Endodermal cell (in vitro differentiated cells): Measurements from ENCODE around the gene DCAF15. TPM values are rescaled to one million over a fixed set of nuclear protein-coding genes. Genes with fewer than 3 reads are reported as not detected.
"Not testable (repeated sequence)": the region's sequence is repeated elsewhere in the genome, so short reads cannot be mapped to it uniquely, and the experiment has no call there.

ENCODE experiments used
- DNase-seq: peaks from one replicate; pipeline ENCODE4 v3.0.0-alpha.2; 2017
- H3K27ac ChIP-seq: 2 replicates; pipeline ENCODE4 v1.5.1; 2013; ENCODE audit warnings: mild to moderate bottlenecking, low read depth, low read length, moderate library complexity
- H3K27me3 ChIP-seq: 2 replicates; pipeline ENCODE4 v1.6.1; 2013; ENCODE audit warnings: mild to moderate bottlenecking, low read length, moderate library complexity; ENCODE audit not compliant: insufficient read depth, control insufficient read depth, poor library complexity, severe bottlenecking
- H3K36me3 ChIP-seq: 2 replicates; pipeline ENCODE4 v1.7.0; 2013; ENCODE audit warnings: mild to moderate bottlenecking, low read length, moderate library complexity; ENCODE audit not compliant: control insufficient read depth, insufficient read depth
- H3K4me1 ChIP-seq: one replicate; pipeline ENCODE4 v1.7.0; 2013; ENCODE audit warnings: low read length; ENCODE audit not compliant: control insufficient read depth, insufficient read depth
- H3K4me3 ChIP-seq: 2 replicates; pipeline ENCODE4 v1.5.1; 2013; ENCODE audit warnings: mild to moderate bottlenecking, low read length, moderate library complexity
- H3K9ac ChIP-seq: 2 replicates; pipeline ENCODE4 v1.6.1; 2013; ENCODE audit warnings: mild to moderate bottlenecking, low read length, moderate library complexity; ENCODE audit not compliant: poor library complexity, severe bottlenecking; ENCODE audit errors: extremely low read depth
- H3K9me3 ChIP-seq: 2 replicates; pipeline ENCODE4 v1.6.1; 2013; ENCODE audit warnings: mild to moderate bottlenecking, low read length, moderate library complexity; ENCODE audit not compliant: control insufficient read depth
- H3K27ac Mint-ChIP-seq: 2 replicates; pipeline ENCODE4 v1.8.0; 2020; ENCODE audit warnings: mixed read lengths
- H3K27me3 Mint-ChIP-seq: 2 replicates; pipeline ENCODE4 v1.8.0; 2021; ENCODE audit warnings: mild to moderate bottlenecking, mixed read lengths; ENCODE audit not compliant: insufficient read depth
- H3K36me3 Mint-ChIP-seq: 2 replicates; pipeline ENCODE4 v1.8.0; 2020; ENCODE audit warnings: low read depth, mixed read lengths
- H3K4me1 Mint-ChIP-seq: 2 replicates; pipeline ENCODE4 v1.8.0; 2020; ENCODE audit warnings: mixed read lengths
- H3K4me3 Mint-ChIP-seq: 2 replicates; pipeline ENCODE4 v1.8.0; 2020; ENCODE audit warnings: mild to moderate bottlenecking, moderate library complexity, mixed read lengths
- H3K9me3 Mint-ChIP-seq: 2 replicates; pipeline ENCODE4 v1.8.0; 2020; ENCODE audit warnings: mild to moderate bottlenecking, mixed read lengths
- WGBS, 2 experiments: methylation state at CpG; one replicate each; pipeline versions ENCODE4 v1.1.5 to v1.1.7; 2013; ENCODE audit warnings: missing lambda C conversion rate in 2 of 2, mixed read lengths in 1 of 2; ENCODE audit not compliant: insufficient coverage in 1 of 2, insufficient read length in 1 of 2; 5-methylcytosine and 5-hydroxymethylcytosine counted together
- total RNA-seq, 2 donors: library from RNA; stranded (reverse); fragmentation: NEBNext Ultra II Directional in 1 of 2; extraction: Animal tissue kit (Norgen Biotek cat#: 25700) in 1 of 2; gene quantifications; 2 replicates in 1 of 2; 3 replicates in 1 of 2; pipeline ENCODE4 v1.2.1, GENCODE V29; 2021
- TF ChIP-seq, protein P1 (sequence below): fragments of 200-600 bp; sonication (generic); conservative IDR thresholded peaks from 2 replicates; pipeline ENCODE4 v1.5.0; 2021; ENCODE audit warnings: antibody characterized with exemption, mild to moderate bottlenecking

The DCAF15 gene
- total RNA-seq, 2 donors from 2014 or later, result 62.4 to 72.9 TPM

DNA sequence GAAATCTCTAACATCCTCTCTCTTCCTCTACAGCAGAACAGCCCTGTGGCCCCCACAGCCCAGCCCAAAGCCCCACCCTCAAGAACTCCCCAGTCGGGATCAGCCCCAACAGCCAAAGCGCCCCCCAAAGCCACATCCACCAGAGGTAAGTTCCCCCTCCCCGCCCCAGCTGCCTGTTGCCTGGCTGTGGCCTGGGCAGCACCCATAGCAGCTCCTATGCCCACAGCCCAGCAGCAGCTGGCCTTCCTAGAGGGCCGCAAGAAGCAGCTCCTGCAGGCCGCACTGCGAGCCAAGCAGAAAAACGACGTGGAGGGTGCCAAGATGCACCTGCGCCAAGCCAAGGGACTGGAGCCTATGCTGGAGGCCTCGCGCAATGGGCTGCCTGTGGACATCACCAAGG, 31.8 kb upstream of the DCAF15 start:
- Mint-ChIP-seq H3K27me3 (no peaks in the 10 kb centered on the region), H3K4me3 (no peak overlapping the region), H3K4me1 (no peaks in the 10 kb centered on the region), H3K27ac (no peak overlapping the region), H3K9me3 (peaks cover 13% of the 10 kb centered on the region), H3K36me3 (peaks cover 78% of the 10 kb centered on the region)
- Histone ChIP-seq H3K27me3 (no peaks in the 10 kb centered on the region), H3K4me1 (no peaks in the 10 kb centered on the region), H3K27ac (no peak overlapping the region), H3K9ac (no peak overlapping the region), H3K36me3 (peaks cover 47% of the 10 kb centered on the region), H3K9me3 (peaks cover 14% of the 10 kb centered on the region), H3K4me3 (no peak overlapping the region)
- TF ChIP-seq, protein P1, sequence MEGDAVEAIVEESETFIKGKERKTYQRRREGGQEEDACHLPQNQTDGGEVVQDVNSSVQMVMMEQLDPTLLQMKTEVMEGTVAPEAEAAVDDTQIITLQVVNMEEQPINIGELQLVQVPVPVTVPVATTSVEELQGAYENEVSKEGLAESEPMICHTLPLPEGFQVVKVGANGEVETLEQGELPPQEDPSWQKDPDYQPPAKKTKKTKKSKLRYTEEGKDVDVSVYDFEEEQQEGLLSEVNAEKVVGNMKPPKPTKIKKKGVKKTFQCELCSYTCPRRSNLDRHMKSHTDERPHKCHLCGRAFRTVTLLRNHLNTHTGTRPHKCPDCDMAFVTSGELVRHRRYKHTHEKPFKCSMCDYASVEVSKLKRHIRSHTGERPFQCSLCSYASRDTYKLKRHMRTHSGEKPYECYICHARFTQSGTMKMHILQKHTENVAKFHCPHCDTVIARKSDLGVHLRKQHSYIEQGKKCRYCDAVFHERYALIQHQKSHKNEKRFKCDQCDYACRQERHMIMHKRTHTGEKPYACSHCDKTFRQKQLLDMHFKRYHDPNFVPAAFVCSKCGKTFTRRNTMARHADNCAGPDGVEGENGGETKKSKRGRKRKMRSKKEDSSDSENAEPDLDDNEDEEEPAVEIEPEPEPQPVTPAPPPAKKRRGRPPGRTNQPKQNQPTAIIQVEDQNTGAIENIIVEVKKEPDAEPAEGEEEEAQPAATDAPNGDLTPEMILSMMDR, result no peak
- WGBS, 2 experiments, result 94 to 100% methylated on average over 5 to 11 of the region's 11 CpGs
- DNase-seq, result no peak

DNA sequence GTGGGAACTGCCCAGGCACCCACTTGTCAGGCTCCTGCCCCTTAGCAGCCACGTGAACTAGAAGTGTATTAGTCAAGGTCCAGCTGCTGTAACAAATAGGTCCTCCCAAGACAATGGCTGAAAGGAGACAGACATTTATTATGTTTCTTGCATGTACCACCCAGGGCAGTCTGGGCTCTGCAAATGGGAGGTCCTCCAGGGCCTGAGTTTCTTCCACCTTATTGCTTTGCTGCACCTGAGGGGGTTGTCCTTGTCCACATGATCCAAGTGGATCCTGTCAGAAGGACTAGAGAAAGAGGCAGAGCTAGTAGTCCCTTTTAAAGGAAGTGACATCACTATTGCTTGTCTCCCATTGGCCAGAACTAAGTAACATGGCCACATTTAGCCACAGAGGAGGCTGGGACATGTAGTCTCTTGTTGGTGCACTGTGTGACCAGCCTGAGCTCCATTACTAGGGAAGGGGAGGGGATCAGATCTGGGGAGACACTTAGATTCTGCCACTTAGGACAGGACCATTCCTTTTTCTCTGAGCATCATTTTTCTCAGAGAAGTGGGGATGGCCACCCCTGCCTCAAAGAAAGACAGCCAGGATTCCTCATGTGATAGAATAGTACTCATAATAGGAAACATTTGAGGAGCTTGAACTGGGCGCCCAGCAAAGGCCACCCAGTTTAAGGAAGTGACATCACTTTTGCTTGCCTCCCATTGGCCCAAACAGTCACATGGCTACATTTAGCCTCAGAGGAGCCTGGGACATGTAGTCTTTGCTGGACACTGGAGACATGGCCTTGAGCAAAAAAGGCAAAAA, 31.2 kb upstream of the DCAF15 start:
- TF ChIP-seq, protein P1, result no peak
- no peaks in the 10 kb centered on the region for H3K27me3 Mint-ChIP-seq
- H3K4me1 Mint-ChIP-seq, result no peaks in the 10 kb centered on the region
- DNase-seq, result peak; percentile 75
- peak overlapping the region; percentile 68 for H3K27ac Mint-ChIP-seq
- peaks cover 13% of the 10 kb centered on the region for H3K9me3 Mint-ChIP-seq
- Histone ChIP-seq H3K4me3 (no peak overlapping the region), H3K9ac (no peak overlapping the region), H3K4me1 (no peaks in the 10 kb centered on the region), H3K9me3 (peaks cover 14% of the 10 kb centered on the region), H3K27me3 (no peaks in the 10 kb centered on the region), H3K27ac (no peak overlapping the region), H3K36me3 (peaks cover 50% of the 10 kb centered on the region)
- no peak overlapping the region for H3K4me3 Mint-ChIP-seq
- 94 to 100% methylated on average over 2 of the region's 2 CpGs for WGBS, 2 experiments
- H3K36me3 Mint-ChIP-seq, result peaks cover 74% of the 10 kb centered on the region

DNA sequence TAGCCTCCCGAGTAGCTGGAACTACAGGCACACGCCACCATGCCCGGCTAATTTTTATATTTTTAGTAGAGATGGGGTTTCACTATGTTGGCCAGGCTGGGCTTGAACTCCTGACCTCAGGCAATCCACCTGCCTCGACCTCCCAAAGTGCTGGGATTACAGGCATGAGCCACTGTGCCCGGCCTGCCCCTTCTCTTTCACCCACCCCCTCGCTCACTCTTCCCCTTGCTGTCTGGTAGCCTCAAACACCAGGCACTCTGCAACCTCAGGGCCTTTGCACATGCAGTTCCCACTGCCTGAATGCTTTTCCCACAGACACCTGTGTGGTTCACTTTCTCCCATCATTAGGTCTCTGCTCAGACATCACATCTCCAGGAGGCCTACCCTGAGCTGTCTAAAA, 30.2 kb upstream of the DCAF15 start:
- peaks cover 14% of the 10 kb centered on the region for H3K9me3 ChIP-seq
- H3K4me3 Mint-ChIP-seq, H3K4me1 Mint-ChIP-seq, H3K27me3 Mint-ChIP-seq, H3K9ac ChIP-seq, H3K27ac ChIP-seq, DNase-seq, H3K4me3 ChIP-seq, H3K27me3 ChIP-seq, H3K4me1 ChIP-seq, H3K27ac Mint-ChIP-seq: not testable (repeated sequence)
- Mint-ChIP-seq H3K36me3 (peaks cover 76% of the 10 kb centered on the region), H3K9me3 (peaks cover 13% of the 10 kb centered on the region)
- 90 to 94% methylated on average over 3 to 6 of the region's 6 CpGs for WGBS, 2 experiments
- H3K36me3 ChIP-seq, result peaks cover 50% of the 10 kb centered on the region
